Sciatic nerve (tissue), 2 donors: ENCODE measurements around the gene RPL22L1. TPM values are rescaled to one million over a fixed set of nuclear protein-coding genes. Genes with fewer than 3 reads are reported as not detected.
A peak's percentile ranks its signal among the peaks of the same experiment; 100 is the strongest.
"Not testable (repeated sequence)": the region's sequence is repeated elsewhere in the genome, so short reads cannot be mapped to it uniquely, and the experiment has no call there.

Experiments
- ATAC-seq: fragments of 200-7000 bp; cut with Tn5 transposase; one replicate; pipeline ENCODE4 v1.9.1; 2020; ENCODE audit warnings: mild to moderate bottlenecking, moderate library complexity
- DNase-seq: peaks from one replicate; pipeline ENCODE4 v3.0.0-alpha.2; 2020; ENCODE audit warnings: low spot score
- intact Hi-C: fragments of 100-400 bp; cut with DNase I; formaldehyde crosslinking; loops from one replicate; pipeline ENCODE4 v1.14.2; 2022
- total RNA-seq: library from RNA; stranded (reverse); fragmentation: NEBNext Ultra II Directional; extraction: Animal tissue kit (Norgen Biotek cat#: 25700); gene quantifications from one replicate; pipeline ENCODE4 v1.2.1, GENCODE V29; 2021
- donor health status: DM: no; HTN: no; CAD: no.
- donor health status: DM: no; HTN: no; CAD: no.

RPL22L1 gene
- total RNA-seq: 41.5 TPM

DNA sequence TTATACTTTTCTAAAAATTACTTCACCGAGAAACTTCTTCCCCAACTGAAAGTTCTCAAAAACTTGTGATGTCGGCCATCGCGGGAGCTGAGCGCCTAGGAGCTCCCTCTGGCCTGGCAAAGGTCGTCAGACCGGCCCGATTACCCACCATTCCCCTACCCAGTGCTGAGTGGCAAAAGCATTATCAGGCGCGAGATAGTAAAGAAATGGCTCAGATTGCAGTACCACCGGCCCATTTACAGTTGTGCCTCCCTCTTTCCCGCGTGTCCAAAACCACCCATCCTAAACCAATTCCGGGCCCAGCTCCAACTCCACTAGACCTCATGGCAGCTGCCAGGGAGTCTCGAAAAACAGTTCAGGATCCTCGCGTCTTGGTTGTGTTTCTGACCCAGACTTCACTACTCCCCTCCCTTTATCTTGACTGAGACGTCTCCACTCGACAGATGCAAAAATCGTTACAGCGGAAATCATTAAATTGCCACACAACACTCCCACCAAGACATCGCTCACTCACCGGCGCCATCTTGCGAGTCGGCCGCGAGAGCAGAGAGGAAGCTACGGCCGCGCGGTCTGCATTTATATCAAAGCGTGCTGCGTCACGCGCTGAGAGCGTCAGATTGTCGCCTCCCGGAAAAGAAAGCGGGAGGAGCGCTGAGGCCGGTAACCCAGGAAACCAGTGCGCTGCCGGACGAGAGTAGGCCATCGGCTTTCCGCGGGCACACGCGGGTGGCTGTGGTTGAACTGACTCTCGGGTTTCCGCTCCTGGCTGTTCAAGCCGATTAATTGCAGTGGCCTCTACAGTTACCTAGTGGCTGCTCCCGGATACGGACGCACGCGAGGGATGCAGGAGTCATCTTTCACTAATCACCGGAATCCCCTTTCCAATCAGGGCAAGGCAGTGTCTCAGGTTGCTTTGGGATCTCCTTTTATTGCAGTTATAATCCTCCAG lies at the start of gene RPL22L1:
RPL22L1 (minus strand) TSS at position 551 of the 949 bp plus-strand sequence; CDS start at position 523, 28 bp downstream.
- ATAC-seq: peak; percentile 99
- intact Hi-C loops: no loop called here
- peak; percentile 97 for DNase-seq

DNA sequence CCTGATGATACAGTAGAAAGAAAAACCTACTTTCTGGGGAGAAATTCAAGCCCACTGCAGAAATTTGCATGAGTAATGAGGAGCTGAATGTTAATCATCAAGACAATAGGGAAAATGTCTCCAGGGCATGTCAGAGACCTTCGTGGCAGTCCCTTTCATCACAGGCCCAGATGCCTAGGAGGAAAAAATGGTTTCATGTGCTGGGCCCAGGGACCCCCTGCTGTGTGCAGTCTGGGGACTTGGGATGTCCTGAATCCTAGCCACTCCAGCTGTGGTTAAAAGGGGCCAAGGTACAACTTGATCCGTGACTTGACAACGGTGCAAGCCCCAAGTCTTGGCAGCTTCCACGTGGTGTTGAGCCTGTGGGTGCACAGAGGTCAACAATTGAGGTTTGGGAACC lies 48.7 kb upstream of the RPL22L1 start:
- no peak for ATAC-seq
- intact Hi-C loops: no loop called here
- DNase-seq: no peak

GRCh38 chr3:170914690-170915089 lies 44.7 kb upstream of the RPL22L1 start:
- DNase-seq (no peak), ATAC-seq (no peak)
- intact Hi-C loops: no loop called here

DNA sequence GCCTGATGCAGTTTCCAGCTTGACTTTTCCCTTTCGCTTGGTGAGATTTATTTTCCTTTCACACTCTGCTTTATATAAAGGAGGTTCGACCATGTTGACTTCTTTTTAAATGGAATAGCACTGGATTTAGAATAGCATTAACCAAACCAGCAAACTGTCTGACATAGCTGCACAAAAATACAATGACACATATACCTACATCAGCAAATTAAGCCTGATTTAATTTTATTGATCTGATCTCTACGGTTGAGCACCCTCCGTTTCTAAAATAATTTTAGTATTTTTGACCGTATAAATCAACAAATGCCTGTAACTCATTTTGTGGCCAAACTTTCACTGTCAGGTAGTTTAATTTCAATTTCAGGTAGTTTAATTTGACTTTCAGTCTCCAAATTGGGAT lies 44.2 kb upstream of the RPL22L1 start:
- intact Hi-C loops: no loop called here
- ATAC-seq: no peak
- no peak for DNase-seq

DNA sequence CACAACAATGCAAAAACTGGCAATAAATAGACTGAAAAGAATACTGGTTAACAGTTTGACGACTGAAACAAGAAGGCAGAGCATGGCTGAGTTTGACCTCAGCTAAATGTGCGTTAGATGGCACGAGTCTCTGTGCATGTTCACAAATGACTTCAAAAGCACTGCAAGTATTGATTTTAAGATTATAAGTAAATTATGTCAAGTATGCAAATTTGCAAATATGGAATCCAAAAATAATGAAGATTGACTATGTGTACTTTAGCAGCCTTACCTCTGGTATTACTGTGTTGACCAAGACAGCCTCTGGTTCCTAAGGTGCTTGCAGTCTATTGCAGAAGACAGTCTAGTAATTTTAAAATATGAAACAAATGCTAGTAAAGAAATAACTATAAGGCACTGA lies 41.1 kb upstream of the RPL22L1 start:
- ATAC-seq (no peak), DNase-seq (no peak)
- intact Hi-C loops: no loop called here

GRCh38 chr3:170910542-170910941 lies 40.5 kb upstream of the RPL22L1 start:
- DNase-seq (no peak), ATAC-seq (no peak)
- intact Hi-C loops: no loop called here

- ATAC-seq (peak; percentile 9), DNase-seq (no peak)
- intact Hi-C loops: no loop called here
These were observed 39.3 kb upstream of the RPL22L1 start for GRCh38 chr3:170909129-170909903.

DNA sequence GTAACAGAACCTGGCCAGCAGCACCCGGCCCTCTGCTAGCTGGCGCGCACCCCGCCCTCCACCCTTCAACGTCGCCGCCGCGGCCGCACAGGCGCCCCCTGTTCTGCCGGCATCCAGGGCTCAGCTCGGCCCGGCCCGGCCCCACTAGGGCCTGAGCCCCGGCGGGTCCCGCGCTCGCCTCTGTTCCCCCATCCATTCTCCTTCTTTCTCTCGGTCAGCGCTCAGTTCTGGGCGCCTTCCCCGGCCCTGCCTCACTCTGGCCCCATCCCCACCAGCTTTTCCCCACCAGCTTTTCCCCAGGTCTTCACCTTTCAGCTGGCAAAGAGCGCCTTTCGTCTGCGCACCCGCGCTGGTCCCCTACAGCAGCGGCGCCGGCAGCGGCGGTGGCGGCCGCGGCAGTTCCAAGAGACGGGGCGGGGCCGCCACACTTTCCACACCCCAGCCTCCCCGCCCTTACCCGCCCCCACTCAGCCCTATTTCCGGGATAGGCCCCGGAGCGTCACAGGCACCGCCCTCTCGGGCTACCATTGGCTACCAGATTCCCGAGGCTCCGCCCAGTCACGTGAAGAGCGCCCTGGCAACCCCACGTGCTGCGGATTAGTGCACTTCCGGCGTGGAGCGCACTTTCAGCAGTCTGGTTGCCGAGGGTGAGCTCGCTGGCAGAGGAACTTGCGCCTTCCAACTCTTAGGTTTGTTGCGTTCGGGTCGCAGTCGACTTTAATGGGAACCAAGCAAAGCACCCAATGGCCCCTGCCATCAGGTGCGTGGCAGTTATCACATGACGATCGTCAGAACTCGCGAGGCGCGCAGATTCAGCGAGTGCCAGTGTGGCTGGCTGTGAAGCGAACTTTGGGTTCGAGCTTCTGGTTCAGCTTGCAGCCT lies 38.5 kb upstream of the RPL22L1 start, which contains the start of gene EIF5A2:
EIF5A2 (minus strand) TSS at position 403 of the 882 bp plus-strand sequence. CDS start 831 bp downstream, outside the sequence.
- intact Hi-C loops: no loop called here
- DNase-seq (peak; percentile 98), ATAC-seq (peak; percentile 100)

DNA sequence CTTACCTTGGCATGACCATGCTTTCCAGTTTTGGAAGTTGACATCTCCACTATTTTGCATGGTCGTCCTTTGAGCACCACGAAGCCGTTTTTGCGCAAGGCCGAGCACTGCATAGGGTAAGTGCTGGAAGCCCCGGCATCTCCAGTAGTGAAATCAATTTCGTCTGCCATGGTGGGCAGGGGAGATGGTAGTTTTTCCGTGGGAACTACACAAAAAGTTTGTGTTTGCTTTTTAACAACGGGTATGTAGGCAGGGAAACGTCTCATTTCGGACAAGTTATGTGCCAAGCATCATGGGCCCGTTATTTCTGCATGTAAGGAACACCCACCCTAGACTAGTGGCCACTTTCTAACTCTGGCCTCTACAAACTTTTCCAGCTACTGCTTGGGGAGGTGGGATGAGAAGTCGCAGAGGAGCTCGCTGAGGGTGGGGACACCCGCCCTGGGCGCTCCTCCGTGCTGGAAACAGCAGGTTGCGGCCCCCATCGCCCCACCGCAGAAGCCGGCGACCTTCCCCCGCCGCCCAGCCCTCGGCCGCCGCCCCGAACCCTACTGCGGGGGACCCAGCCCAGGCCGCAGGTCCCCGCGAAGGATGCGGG lies 37.7 kb upstream of the RPL22L1 start:
- DNase-seq: no peak
- intact Hi-C loops: no loop called here
- ATAC-seq: no peak

GRCh38 chr3:170905862-170906261 lies 35.9 kb upstream of the RPL22L1 start:
- no peak for ATAC-seq

GRCh38 chr3:170903123-170903522 lies 33.1 kb upstream of the RPL22L1 start:
- ATAC-seq (no peak), DNase-seq (no peak)
- intact Hi-C loops: no loop called here

More at GRCh38 chr3:170905862-170906261, 35.9 kb upstream of the RPL22L1 start:
- intact Hi-C loops: no loop called here
- DNase-seq: no peak

DNA sequence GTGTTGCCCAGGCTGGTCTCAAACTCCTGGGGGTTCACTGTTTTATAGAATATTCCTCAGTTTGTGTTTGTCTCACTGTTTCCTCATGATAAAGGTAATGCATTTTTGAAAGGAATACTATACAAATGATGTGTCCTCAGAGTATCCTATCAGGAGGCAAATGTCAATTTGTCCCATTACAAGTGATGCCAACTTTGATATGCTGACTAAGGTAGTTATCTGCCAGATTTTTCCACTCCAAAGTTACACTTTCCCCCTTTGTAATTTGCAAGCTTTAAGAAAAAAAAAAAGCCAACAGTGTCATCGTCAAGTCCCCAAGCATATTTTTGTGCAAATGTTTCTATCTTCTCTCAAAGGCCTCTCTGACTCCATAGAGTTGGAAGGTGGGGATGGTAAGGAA lies 29.5 kb upstream of the RPL22L1 start:
- ATAC-seq (no peak), DNase-seq (no peak)
- intact Hi-C loops: no loop called here

DNA sequence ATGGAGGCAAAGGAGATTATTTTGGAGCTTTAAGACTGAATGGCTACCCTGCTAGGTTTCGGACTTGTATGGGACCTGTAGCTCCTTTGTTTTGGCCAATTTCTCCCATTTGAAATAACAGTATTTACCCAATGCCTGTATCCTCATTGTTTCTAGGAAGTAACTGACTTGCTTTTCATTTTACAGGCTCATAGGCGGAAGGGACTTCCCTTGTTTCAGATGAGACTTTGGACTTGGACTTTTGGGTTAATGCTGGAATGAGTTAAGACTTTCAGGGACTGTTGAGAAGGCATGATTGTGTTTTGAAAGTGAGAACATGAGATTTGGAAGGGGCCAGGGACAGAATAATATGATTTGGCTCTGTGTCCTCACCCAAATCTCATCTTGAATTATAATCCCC lies 28.0 kb upstream of the RPL22L1 start:
- no peak for ATAC-seq
- no peak for DNase-seq
- intact Hi-C loops: no loop called here

DNA sequence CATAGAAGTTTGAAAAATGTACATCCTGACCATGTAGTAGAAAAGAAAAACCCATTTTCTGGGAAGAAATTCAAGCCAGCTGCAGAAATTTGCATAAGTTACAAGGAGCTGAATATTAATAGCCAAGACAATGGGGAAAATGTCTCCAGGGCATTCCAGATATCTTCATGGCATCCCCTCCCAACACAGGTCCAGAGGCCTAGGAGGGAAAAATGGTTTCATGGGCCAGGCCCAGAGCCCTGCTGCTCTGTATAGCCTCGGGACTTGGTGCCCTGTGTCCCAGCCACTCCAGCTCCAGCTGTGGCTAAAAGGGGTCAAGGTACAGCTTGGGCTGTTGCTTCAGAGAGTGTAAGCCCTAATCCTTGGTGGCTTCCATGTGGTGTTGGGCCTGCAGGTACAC lies 27.2 kb upstream of the RPL22L1 start:
- ATAC-seq, intact Hi-C loops: not testable (repeated sequence)

DNA sequence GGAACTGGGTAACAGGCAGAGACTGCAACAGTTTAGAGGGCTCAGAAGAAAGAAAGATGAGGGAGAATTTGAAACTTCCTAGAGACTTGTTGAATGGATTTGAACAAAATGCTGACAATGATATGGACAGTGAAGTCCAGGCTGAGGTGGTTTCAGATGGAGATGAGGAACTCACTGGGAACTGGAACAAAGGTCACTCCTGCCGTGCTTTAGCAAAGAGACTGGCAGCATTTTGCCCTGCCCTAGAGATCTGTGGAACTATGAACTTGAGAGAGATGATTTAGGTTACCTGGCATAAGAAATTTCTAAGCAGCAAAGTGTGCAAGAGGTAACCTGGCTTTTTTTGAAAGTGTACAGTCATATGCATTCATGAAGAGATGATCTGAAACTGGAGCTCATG lies 26.8 kb upstream of the RPL22L1 start:
- DNase-seq (no peak), ATAC-seq (no peak)
- intact Hi-C loops: no loop called here

More for the DNA sequence above, 27.2 kb upstream of the RPL22L1 start:
- DNase-seq: not testable (repeated sequence)

DNA sequence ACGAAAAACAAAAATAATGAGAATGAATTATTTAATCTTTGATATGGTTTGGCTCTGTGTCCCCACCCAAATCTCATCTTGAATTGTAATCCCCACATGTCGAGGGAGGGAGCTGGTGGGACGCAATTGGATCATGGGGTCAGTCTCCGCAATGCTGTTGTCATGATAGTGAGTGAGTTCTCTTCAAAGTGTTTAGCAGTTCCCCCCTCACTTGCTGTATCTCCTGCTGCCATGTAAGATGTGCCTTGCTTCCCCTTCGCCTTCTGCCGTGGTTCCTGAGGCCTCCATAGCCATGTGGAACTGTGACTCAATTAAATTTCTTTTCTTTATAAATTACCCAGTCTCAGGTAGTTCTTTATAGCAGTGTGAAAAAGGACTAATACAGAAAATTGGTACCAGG lies 26.3 kb upstream of the RPL22L1 start:
- ATAC-seq, intact Hi-C loops: not testable (repeated sequence)

GRCh38 chr3:170893895-170894294 lies 23.9 kb upstream of the RPL22L1 start:
- intact Hi-C loops: no loop called here
- DNase-seq (no peak), ATAC-seq (no peak)

More for the DNA sequence above, 26.3 kb upstream of the RPL22L1 start:
- DNase-seq: not testable (repeated sequence)

DNA sequence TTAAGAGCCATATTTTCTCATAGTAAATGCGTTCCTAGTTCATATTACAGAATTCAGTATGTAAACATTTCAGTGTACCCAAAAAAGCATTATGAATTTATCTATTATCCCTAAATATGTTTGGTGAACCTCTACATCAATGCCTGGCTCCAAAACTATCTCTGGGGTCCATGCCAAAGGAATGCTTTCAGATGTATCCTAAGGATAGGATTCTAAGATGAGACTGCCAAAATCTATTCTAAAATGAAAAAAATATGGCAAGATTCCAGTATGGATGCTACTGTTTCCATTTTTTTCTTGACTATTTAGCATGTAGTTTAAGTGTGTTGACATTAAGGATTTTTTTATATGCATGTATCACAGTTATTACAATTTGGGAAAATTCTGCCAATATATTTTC lies 19.6 kb upstream of the RPL22L1 start:
- DNase-seq (no peak), ATAC-seq (no peak)
- intact Hi-C loops: no loop called here
